Heart left ventricle (tissue), 13 donors: ENCODE results near the gene TNS1.

Experiments
- CTCF ChIP-seq, 12 donors: fragments of 200-600 bp; sonication (generic) in 4 of 12; IDR thresholded peaks; one replicate each; pipeline versions ENCODE4 v1.5.0 to v1.8.0; 2018 to 2022; ENCODE audit warnings: antibody characterized with exemption in 12 of 12, mild to moderate bottlenecking in 5 of 12
- POLR2A ChIP-seq, 2 donors: fragments of 450-650 bp; IDR thresholded peaks; one replicate each; pipeline ENCODE4 v1.6.1; 2017; ENCODE audit warnings: antibody characterized with exemption in 2 of 2, mild to moderate bottlenecking in 2 of 2, moderate library complexity in 2 of 2
- donor health status: ischemic (EF 13 %, LVEDD 7.1; RV severe dilation, severe dysfunction).
- donor health status: DM: no; HTN: yes; CAD: no.
- donor health status: DM: no; HTN: no; CAD: no.
- donor health status: ischemic (EF 25% LVEDD 6.9; RV normal size, moderate dysfunction).
- donor health status: ischemic (EF 25% LVEDD 5.7; RV mildly dilated, moderate dysfunction).
- donor health status: ischemic (EF 35%, LVEDD 5.7; RV mildly dilated, moderate dysfunction).
- donor health status: nonischemic (EF 11% LVEDD 7.7; RV severe dilation, severe dysfunction).
- donor health status: DM: yes; HTN: yes; CAD: no.
- donor health status: PGD.
- donor health status: ischemic (EF 29% LVEDD 5.4; RV normal size, mild dysfunction).
- donor health status: nonischemic (EF 23%, LVEDD 6.1; RV moderate dilation, normal function).

DNA sequence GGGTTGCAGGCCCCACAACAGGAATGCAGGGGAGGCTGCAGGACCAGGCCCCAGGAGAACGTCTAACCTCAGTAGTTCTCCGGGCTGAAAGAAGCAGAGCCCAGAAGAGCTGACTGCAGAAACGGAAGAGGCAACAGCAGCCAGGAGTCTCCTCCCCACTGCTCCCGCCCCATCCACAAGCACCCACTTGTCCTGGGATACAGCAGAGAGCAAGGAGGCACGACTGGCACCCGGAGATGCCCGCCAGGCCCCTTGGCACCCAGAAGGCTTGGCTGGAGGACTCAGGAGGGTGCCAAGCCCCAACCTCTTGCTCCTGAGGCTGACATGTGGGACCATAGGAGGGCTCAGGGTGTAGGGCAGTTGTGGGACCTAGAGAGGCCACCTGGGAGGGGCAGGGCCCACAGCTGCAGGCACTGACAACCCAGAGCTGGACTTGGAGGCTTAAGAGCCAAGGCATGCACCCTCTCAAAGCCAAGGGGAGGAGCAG is 29.0 kb upstream of the TNS1 start:
- TF ChIP-seq CTCF (IDR thresholded peaks at IDR 0.05) = no peak
- no peak for TF ChIP-seq POLR2A (IDR thresholded peaks at IDR 0.05)
